Measurements from ENCODE around the gene MYOCD.

Gene MYOCD

GRCh38 chr17:12643822-12644221 is 21.9 kb upstream of the MYOCD start:
- TF ChIP-seq ZNF274 (IDR thresholded peaks at IDR 0.05; ENCODE audit: low read depth, low read length) = no peak
- TF ChIP-seq YY1 (IDR thresholded peaks at IDR 0.05; ENCODE audit: insufficient read depth, insufficient read length) = no peak
- no peak for TF ChIP-seq SUZ12 (IDR thresholded peaks at IDR 0.05; ENCODE audit: extremely low read depth, insufficient read depth, insufficient read length)
- Histone ChIP-seq H3K4me1 (ENCODE audit: insufficient read depth, insufficient read length) (no peaks in the 10 kb centered on the region), H3K4me3 (ENCODE audit: insufficient read length, low read depth) (no peak overlapping the region), H3K9ac (ENCODE audit: insufficient read length, low read depth) (no peak overlapping the region), H3K27me3 (ENCODE audit: insufficient read depth, insufficient read length) (no peaks in the 10 kb centered on the region), H3K9me3 (ENCODE audit: insufficient read depth, low read length) (no peaks in the 10 kb centered on the region), H3K36me3 (ENCODE audit: insufficient read depth, insufficient read length, low read length) (no peaks in the 10 kb centered on the region)
- DNase-seq (ENCODE audit: low read depth, low spot score) = no peak

GRCh38 chr17:12644623-12645022 is 21.1 kb upstream of the MYOCD start:
- no peak for DNase-seq (ENCODE audit: low read depth, low spot score)
- Histone ChIP-seq H3K9ac (ENCODE audit: insufficient read length, low read depth) (no peak overlapping the region), H3K9me3 (ENCODE audit: insufficient read depth, low read length) (no peaks in the 10 kb centered on the region), H3K4me1 (ENCODE audit: insufficient read depth, insufficient read length) (no peaks in the 10 kb centered on the region), H3K4me3 (ENCODE audit: insufficient read length, low read depth) (no peak overlapping the region), H3K27me3 (ENCODE audit: insufficient read depth, insufficient read length) (no peaks in the 10 kb centered on the region), H3K36me3 (ENCODE audit: insufficient read depth, insufficient read length, low read length) (no peaks in the 10 kb centered on the region)
- no peak for TF ChIP-seq ZNF274 (IDR thresholded peaks at IDR 0.05; ENCODE audit: low read depth, low read length)

GRCh38 chr17:12646761-12647422 is 18.8 kb upstream of the MYOCD start:
- DNase-seq (ENCODE audit: low read depth, low spot score) = no peak
- Histone ChIP-seq H3K4me1 (ENCODE audit: insufficient read depth, insufficient read length) (no peaks in the 10 kb centered on the region), H3K9ac (ENCODE audit: insufficient read length, low read depth) (no peak overlapping the region), H3K27me3 (ENCODE audit: insufficient read depth, insufficient read length) (no peaks in the 10 kb centered on the region), H3K36me3 (ENCODE audit: insufficient read depth, insufficient read length, low read length) (no peaks in the 10 kb centered on the region), H3K4me3 (ENCODE audit: insufficient read length, low read depth) (no peak overlapping the region), H3K9me3 (ENCODE audit: insufficient read depth, low read length) (no peaks in the 10 kb centered on the region)
- no peak for TF ChIP-seq SUZ12 (IDR thresholded peaks at IDR 0.05; ENCODE audit: extremely low read depth, insufficient read depth, insufficient read length)
- TF ChIP-seq YY1 (IDR thresholded peaks at IDR 0.05; ENCODE audit: insufficient read depth, insufficient read length) = no peak
- no peak for TF ChIP-seq ZNF274 (IDR thresholded peaks at IDR 0.05; ENCODE audit: low read depth, low read length)

GRCh38 chr17:12648498-12648897 is 17.2 kb upstream of the MYOCD start:
- Histone ChIP-seq H3K4me1 (ENCODE audit: insufficient read depth, insufficient read length) (no peaks in the 10 kb centered on the region), H3K9ac (ENCODE audit: insufficient read length, low read depth) (no peak overlapping the region), H3K4me3 (ENCODE audit: insufficient read length, low read depth) (no peak overlapping the region), H3K9me3 (ENCODE audit: insufficient read depth, low read length) (no peaks in the 10 kb centered on the region), H3K36me3 (ENCODE audit: insufficient read depth, insufficient read length, low read length) (no peaks in the 10 kb centered on the region), H3K27me3 (ENCODE audit: insufficient read depth, insufficient read length) (no peaks in the 10 kb centered on the region)
- no peak for DNase-seq (ENCODE audit: low read depth, low spot score)
- TF ChIP-seq ZNF274 (IDR thresholded peaks at IDR 0.05; ENCODE audit: low read depth, low read length) (no peak), YY1 (IDR thresholded peaks at IDR 0.05; ENCODE audit: insufficient read depth, insufficient read length) (no peak), SUZ12 (IDR thresholded peaks at IDR 0.05; ENCODE audit: extremely low read depth, insufficient read depth, insufficient read length) (no peak)

- Histone ChIP-seq H3K27me3 (ENCODE audit: insufficient read depth, insufficient read length) (no peaks in the 10 kb centered on the region), H3K4me3 (ENCODE audit: insufficient read length, low read depth) (no peak overlapping the region), H3K9me3 (ENCODE audit: insufficient read depth, low read length) (no peaks in the 10 kb centered on the region), H3K9ac (ENCODE audit: insufficient read length, low read depth) (no peak overlapping the region), H3K4me1 (ENCODE audit: insufficient read depth, insufficient read length) (no peaks in the 10 kb centered on the region), H3K36me3 (ENCODE audit: insufficient read depth, insufficient read length, low read length) (no peaks in the 10 kb centered on the region)
- DNase-seq (ENCODE audit: low read depth, low spot score) = no peak
- no peak for TF ChIP-seq ZNF274 (IDR thresholded peaks at IDR 0.05; ENCODE audit: low read depth, low read length)
- TF ChIP-seq YY1 (IDR thresholded peaks at IDR 0.05; ENCODE audit: insufficient read depth, insufficient read length) = no peak
- TF ChIP-seq SUZ12 (IDR thresholded peaks at IDR 0.05; ENCODE audit: extremely low read depth, insufficient read depth, insufficient read length) = no peak
Measured at GRCh38 chr17:12655936-12656335, 9.8 kb upstream of the MYOCD start.

- Histone ChIP-seq H3K9me3 (ENCODE audit: insufficient read depth, low read length) (no peaks in the 10 kb centered on the region), H3K36me3 (ENCODE audit: insufficient read depth, insufficient read length, low read length) (no peaks in the 10 kb centered on the region), H3K4me3 (ENCODE audit: insufficient read length, low read depth) (no peak overlapping the region), H3K27me3 (ENCODE audit: insufficient read depth, insufficient read length) (no peaks in the 10 kb centered on the region), H3K9ac (ENCODE audit: insufficient read length, low read depth) (no peak overlapping the region), H3K4me1 (ENCODE audit: insufficient read depth, insufficient read length) (no peaks in the 10 kb centered on the region)
- TF ChIP-seq ZNF274 (IDR thresholded peaks at IDR 0.05; ENCODE audit: low read depth, low read length) (no peak), SUZ12 (IDR thresholded peaks at IDR 0.05; ENCODE audit: extremely low read depth, insufficient read depth, insufficient read length) (no peak), YY1 (IDR thresholded peaks at IDR 0.05; ENCODE audit: insufficient read depth, insufficient read length) (no peak)
- DNase-seq (ENCODE audit: low read depth, low spot score) = no peak
Measured at GRCh38 chr17:12656354-12656753, 9.3 kb upstream of the MYOCD start.

- Histone ChIP-seq H3K9ac (ENCODE audit: insufficient read length, low read depth) (no peak overlapping the region), H3K4me1 (ENCODE audit: insufficient read depth, insufficient read length) (no peaks in the 10 kb centered on the region), H3K4me3 (ENCODE audit: insufficient read length, low read depth) (no peak overlapping the region), H3K9me3 (ENCODE audit: insufficient read depth, low read length) (no peaks in the 10 kb centered on the region), H3K27me3 (ENCODE audit: insufficient read depth, insufficient read length) (peaks cover 9% of the 10 kb centered on the region), H3K36me3 (ENCODE audit: insufficient read depth, insufficient read length, low read length) (no peaks in the 10 kb centered on the region)
- TF ChIP-seq YY1 (IDR thresholded peaks at IDR 0.05; ENCODE audit: insufficient read depth, insufficient read length) = no peak
- no peak for DNase-seq (ENCODE audit: low read depth, low spot score)
Measured at GRCh38 chr17:12659500-12659899, 6.2 kb upstream of the MYOCD start.

- no peak overlapping the region for H3K4me3 ChIP-seq (ENCODE audit: insufficient read length, low read depth)
- no peaks in the 10 kb centered on the region for H3K36me3 ChIP-seq (ENCODE audit: insufficient read depth, insufficient read length, low read length)
Measured at GRCh38 chr17:12664252-12664651, 1.4 kb upstream of the MYOCD start.

More at GRCh38 chr17:12664252-12664651, 1.4 kb upstream of the MYOCD start:
- Histone ChIP-seq H3K9me3 (ENCODE audit: insufficient read depth, low read length) (no peaks in the 10 kb centered on the region), H3K9ac (ENCODE audit: insufficient read length, low read depth) (no peak overlapping the region), H3K4me1 (ENCODE audit: insufficient read depth, insufficient read length) (no peaks in the 10 kb centered on the region), H3K27me3 (ENCODE audit: insufficient read depth, insufficient read length) (peaks cover 23% of the 10 kb centered on the region)
- TF ChIP-seq SUZ12 (IDR thresholded peaks at IDR 0.05; ENCODE audit: extremely low read depth, insufficient read depth, insufficient read length) (no peak), YY1 (IDR thresholded peaks at IDR 0.05; ENCODE audit: insufficient read depth, insufficient read length) (no peak), ZNF274 (IDR thresholded peaks at IDR 0.05; ENCODE audit: low read depth, low read length) (no peak)
- DNase-seq (ENCODE audit: low read depth, low spot score) = no peak
